ENCODE data around the gene C15orf62. TPM values are rescaled to one million over a fixed set of nuclear protein-coding genes. Genes with fewer than 3 reads are reported as not detected.

C15orf62 gene
- total RNA-seq = 1 to 10 TPM in 5 of 6 donors, under 1 TPM in 1; 0.81 to 4.2 (median 1.4) TPM

GRCh38 chr15:40769274-40770146 lies at the start of gene C15orf62:
TSS of gene C15orf62 (plus strand) at chr15:40769980. CDS start at chr15:40770496, 516 bp downstream.
- H3K4me3 ChIP-seq = peak within 1 kb of the TSS in 2 of 4 donors; percentile 4 to 16
- peaks cover 21 to 57% (median 40%) of the 10 kb centered on the region in 4 donors for H3K4me1 ChIP-seq
- 51 to 63% methylated on average over 20 to 28 of the region's 28 CpGs for WGBS, 2 donors

DNA sequence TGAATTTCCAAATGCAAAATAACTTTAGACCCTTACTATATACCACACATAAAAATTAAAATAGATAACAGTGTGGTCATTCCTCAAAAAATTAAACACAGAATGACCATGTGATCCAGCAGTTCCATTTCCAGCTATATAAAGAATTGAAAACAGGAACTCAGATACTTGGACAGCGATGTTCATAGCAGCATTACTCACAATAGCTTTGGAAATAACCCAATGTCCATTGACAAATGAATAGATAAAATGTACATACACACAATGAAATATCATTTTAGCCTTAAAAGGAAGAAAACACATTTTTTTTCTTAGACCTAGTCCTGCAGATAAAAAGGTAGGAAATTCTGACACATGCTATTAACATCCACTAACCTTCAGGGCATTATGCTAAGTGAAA lies 48.1 kb upstream of the C15orf62 start:
- ATAC-seq (ENCODE audit: low FRiP score in 2 of 2) (no peak), DNase-seq (no peak)
- Histone ChIP-seq H3K27me3 (no peaks in the 10 kb centered on the region), H3K9me3 (no peaks in the 10 kb centered on the region), H3K27ac (no peak overlapping the region), H3K36me3 (no peaks in the 10 kb centered on the region), H3K4me1 (no peaks in the 10 kb centered on the region), H3K4me3 (no peak overlapping the region)
- TF ChIP-seq EP300 (IDR thresholded peaks at IDR 0.05) (no peak), POLR2AphosphoS5 (IDR thresholded peaks at IDR 0.05) (no peak), CTCF (IDR thresholded peaks at IDR 0.05) (no peak), POLR2A (IDR thresholded peaks at IDR 0.05) (no peak)
- 49 to 78% methylated on average over 1 of the region's 1 CpG for WGBS, 2 donors

More at GRCh38 chr15:40769274-40770146, at the start of gene C15orf62:
- ATAC-seq (ENCODE audit: low FRiP score in 2 of 2) (peak; percentile 12 to 70), DNase-seq (peak; percentile 78 to 79)
- peak within 1 kb of the TSS; percentile 54 to 81 (median 68) for H3K27ac ChIP-seq
- no peaks in the 10 kb centered on the region for H3K9me3 ChIP-seq
- no peaks in the 10 kb centered on the region for H3K27me3 ChIP-seq
- H3K36me3 ChIP-seq = peaks cover 0 to 62% (median 41%) of the 10 kb centered on the region in 4 donors
- TF ChIP-seq CTCF (IDR thresholded peaks at IDR 0.05) (no peak), EP300 (IDR thresholded peaks at IDR 0.05) (no peak), POLR2A (IDR thresholded peaks at IDR 0.05) (peak in 1 of 4 donors; percentile 33)

DNA sequence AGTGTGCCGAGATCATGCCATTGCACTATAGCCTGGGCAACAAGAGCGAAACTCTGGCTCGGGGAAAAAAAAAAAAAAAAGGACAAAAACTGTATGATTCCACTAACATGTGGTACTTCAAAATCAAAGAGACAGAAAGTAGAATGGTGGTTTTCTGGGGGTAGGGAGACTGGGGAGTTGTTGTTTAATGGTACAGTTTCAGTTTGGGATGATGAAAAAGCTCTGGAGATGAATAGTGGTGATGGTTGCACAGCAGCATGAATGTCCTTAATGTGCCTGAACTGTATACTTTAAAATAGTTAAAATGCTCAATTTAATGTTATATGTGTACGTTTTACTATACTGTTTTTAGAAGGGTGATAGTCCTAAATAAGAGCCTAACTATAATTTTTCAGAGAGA lies 47.4 kb upstream of the C15orf62 start:
- DNase-seq (no peak), ATAC-seq (ENCODE audit: low FRiP score in 2 of 2) (no peak)
- H3K4me3 ChIP-seq = no peak overlapping the region
- WGBS, 2 donors = 95 to 97% methylated on average over 4 of the region's 4 CpGs
- H3K27me3 ChIP-seq = no peaks in the 10 kb centered on the region
- H3K4me1 ChIP-seq = no peaks in the 10 kb centered on the region
- TF ChIP-seq CTCF (IDR thresholded peaks at IDR 0.05) (no peak), EP300 (IDR thresholded peaks at IDR 0.05) (no peak), POLR2A (IDR thresholded peaks at IDR 0.05) (no peak), POLR2AphosphoS5 (IDR thresholded peaks at IDR 0.05) (no peak)
- no peaks in the 10 kb centered on the region for H3K9me3 ChIP-seq
- no peak overlapping the region for H3K27ac ChIP-seq
- H3K36me3 ChIP-seq = no peaks in the 10 kb centered on the region

DNA sequence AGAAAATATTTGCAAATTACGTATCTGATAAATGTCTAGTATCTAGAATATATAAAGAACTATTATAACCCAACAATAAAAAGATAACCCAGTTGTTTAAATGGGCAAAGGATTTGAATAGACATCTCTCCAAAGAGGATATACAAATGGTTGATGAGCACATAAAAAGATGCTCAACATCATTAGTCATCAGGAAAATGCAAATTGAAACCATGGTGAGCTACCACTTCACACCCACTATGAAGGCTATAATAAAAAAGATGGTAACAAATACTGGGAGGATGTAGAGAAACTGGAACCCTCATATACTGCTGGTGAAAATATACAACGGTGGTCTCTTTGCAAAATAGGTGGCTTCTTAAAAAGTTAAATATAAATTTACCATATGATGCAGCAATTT lies 46.8 kb upstream of the C15orf62 start:
- no peaks in the 10 kb centered on the region for H3K36me3 ChIP-seq
- no peak overlapping the region for H3K4me3 ChIP-seq
- WGBS, 2 donors = 89 to 94% methylated on average over 2 of the region's 2 CpGs
- no peak for DNase-seq
- no peaks in the 10 kb centered on the region for H3K4me1 ChIP-seq
- H3K27ac ChIP-seq = no peak overlapping the region
- no peak for ATAC-seq (ENCODE audit: low FRiP score in 2 of 2)
- no peaks in the 10 kb centered on the region for H3K9me3 ChIP-seq
- TF ChIP-seq POLR2AphosphoS5 (IDR thresholded peaks at IDR 0.05) = no peak
- TF ChIP-seq EP300 (IDR thresholded peaks at IDR 0.05) = no peak
- TF ChIP-seq POLR2A (IDR thresholded peaks at IDR 0.05) = no peak
- TF ChIP-seq CTCF (IDR thresholded peaks at IDR 0.05) = no peak
- no peaks in the 10 kb centered on the region for H3K27me3 ChIP-seq

All from upper lobe of left lung (tissue), 6 donors.